DMS114 treated with DMSO at 0.1 percent for 48 hours (cell line): Measurements from ENCODE around the gene TOR1AIP2.
"Not testable (repeated sequence)": the region's sequence is repeated elsewhere in the genome, so short reads cannot be mapped to it uniquely, and the experiment has no call there.

ENCODE experiments used
- DNase-seq: peaks from one replicate; lab custom pipeline; 2025; ENCODE audit not compliant: unreplicated experiment; lab: John Stamatoyannopoulos, UW

The TOR1AIP2 gene

DNA sequence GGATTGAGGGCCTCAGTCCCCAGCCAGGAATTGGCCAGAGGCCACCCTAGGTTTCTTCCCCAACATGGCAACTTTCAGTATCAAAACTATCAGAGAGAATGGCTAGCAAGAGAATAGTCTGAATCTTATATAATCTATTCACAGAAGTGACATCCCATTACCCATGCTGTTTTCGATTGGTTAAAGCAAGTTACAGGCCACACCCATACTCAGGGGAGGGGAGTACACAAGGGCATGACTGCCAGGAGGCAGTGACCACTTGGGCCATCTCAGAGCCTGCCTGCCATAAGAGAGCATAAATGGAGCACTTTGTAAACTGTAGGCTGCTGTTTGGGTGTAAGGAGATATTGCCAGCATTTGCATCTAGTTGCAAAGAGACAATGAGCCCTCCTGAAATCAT lies 69.1 kb downstream of the TOR1AIP2 start:
- no peak for DNase-seq

DNA sequence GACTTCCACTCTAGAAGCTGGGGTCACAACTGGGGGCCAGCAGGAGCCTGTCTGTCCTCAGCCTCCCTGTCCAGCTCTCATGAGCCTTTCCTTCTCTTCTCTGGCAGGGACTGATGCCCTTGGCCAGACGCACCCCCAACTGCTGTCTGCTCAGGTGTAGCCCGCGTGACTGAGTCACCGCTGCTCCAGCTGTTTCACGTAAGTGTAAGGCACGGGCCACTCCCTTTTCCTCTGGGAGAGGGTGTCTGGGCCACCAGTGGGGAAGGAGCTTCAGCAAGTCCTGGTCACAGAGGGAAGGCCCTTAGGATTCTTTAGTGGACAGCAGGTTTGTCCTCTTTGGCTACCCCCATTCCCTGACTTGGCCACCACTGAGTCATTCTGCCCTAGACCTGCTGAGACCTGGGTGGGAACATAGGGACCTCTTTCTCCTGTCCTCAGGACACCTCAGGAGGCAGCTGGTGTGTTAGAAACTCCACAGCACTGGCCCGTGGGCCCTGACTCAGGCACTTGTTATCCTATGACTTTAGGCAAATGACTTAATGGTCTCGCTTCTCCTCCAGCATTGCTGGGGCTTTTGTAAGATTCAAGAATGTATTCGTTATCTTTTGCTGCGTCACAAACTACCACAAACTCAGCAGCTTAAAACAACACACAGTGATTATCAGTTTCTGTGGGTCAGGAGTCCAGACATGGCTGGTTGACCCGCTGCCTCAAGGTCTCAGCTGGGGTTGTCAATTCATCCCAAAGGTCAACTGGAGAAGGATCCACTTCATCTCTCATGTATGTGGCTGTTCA lies 69.7 kb downstream of the TOR1AIP2 start:
- DNase-seq: no peak

DNA sequence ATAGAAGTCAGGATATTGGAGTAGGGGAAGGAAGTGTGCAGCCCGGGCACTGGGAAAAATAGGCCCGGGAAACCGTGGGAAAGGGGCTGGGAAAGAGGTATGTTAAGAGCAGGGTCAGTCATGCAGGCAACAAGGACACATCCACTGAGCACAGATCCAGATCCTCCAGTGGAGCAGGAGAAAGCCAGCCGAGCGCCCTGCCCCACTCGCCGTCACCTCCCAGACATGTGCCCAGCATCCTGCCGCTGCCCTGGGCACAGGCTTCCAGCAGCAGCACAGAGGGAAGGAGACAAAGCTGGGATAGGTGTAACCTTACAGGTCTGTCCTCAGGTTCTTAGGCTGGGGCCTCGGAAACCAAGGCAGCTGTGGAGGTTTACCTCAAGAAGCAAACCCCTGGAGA lies 70.3 kb downstream of the TOR1AIP2 start:
- DNase-seq: no peak

DNA sequence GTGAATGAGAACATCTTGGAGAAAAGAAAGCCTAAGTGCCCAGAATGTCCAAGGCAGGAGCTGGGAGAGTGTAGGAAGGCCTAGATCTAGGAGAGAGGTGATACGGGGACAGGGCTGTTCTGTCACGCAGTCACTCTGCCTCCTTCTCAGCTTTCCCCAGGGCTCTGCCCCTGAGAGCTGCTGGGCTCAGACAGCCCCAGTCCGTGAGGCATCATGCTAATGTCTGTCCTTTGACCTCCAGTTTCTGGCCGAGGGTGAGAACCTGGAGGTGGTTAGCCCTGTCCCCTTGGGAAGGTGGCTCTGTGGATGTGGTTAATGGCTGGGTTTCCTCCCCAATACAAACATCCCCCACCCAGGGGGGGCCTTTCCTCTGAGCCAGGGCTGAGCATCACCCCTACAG lies 71.3 kb downstream of the TOR1AIP2 start:
- DNase-seq: no peak

DNA sequence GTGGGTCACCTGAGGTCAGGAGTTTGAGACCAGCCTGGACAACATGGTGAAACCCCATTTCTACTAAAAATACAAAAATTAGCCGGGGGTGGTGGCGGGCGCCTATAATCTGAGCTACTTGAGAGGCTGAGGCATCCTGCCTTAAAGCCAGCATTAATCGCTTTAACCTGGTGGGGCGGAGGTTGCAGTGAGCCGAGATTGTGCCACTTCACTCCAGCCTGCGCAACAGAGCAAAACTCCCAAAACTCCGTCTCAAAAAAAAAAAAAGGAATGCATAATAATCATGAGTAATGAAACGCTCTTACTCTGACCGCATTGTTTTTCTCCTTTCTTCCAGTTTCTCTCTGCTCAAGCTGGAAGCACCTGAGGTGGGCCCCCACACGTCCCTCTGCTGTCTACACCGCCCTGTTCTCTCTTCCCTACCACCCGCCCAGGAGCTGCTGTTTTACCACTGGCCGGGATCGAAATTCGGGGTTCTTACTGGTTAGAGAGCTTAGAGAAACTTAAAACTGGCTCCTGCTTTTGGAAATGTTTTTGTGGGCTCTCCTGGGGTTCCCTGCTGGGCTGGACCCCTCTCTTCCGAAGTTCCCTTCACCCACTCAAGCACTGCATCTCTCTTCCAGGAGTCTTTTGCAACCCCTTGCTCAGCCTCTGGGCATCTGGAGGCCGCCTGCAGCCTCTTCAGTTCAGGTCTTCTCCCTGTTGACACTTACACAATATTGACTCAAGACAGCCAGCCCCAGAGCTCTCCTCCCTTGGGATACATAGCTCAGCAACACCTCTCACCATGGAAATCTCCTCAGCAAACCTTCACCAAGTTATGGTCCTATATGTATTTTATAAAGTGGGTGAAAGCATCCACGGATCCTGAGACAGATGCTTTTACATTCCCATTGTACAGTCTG lies 72.1 kb downstream of the TOR1AIP2 start:
- DNase-seq: no peak

DNA sequence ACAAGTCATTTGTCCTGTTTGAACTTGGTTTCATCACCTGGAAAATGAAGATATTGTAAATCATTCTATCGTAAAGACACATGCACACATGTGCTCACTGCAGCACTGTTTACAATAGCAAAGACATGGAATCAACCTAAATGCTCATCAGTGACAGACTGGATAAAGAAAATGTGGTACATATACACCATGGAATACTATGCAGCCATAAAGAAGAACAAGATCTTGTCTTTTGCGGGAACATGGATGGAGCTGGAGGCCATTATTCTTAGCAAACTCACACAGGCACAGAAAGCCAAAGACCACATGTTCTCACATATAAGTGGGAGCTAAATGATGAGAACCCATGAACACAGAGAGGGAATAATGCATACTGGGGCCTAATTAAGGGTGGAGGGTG lies 73.2 kb downstream of the TOR1AIP2 start:
- DNase-seq: not testable (repeated sequence)

DNA sequence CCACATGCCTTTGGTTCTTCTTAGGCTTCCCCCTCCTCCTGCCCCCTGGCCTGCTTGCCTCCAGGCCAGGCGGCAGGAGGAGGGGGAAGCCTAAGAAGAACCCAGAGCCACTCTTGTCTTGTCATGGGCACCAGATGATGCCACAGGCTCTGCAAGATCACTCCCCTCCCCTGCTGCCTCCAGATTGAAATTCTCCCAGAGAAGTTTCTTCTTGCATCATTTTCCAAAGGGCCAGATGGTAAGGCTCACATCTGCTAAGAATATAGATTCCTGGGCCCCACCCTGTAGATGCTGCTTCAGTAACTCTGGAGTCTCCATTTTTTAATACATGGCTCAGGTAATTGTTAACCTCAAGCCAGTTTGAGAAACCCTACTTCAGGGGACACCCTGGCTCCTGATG lies 73.7 kb downstream of the TOR1AIP2 start:
- no peak for DNase-seq

DNA sequence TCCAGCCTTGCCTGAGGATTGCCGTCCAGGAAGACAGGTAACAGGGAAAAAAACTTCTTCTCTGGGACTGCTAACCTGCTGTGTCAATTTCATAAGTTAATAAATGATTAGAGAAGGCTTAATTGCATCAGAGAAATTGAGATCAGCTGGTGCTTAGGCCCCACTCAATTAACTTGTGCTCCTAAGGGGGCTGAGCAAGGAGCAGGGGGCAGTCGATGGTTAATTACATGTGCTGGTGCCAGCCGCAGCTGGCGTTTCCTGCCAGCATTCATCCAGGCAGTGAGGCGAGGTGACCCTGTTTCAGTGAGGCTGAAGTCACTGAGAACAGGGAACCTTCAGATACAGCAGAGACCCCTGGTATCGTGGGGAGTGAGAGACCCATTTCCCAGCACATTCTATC lies 74.5 kb downstream of the TOR1AIP2 start:
- no peak for DNase-seq

DNA sequence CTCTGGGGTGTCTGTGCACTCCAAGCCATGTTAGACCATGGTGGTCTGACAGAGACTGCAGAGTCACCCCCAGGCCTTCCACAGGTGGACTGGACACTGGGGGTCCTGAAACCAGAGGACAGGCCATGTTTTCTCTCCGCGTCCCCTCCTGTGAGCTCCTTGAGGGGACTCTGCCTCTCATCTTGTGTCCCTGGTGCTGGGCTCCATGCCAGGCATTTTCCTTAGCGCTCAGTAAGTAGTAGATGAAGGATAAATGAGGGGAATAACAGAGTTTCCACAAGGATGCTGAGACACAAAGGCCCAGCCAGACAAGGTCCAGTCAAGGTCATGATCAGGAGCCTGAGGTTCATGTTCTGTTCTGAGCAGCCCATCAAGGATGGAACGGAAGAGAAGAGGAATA lies 77.1 kb downstream of the TOR1AIP2 start:
- no peak for DNase-seq

DNA sequence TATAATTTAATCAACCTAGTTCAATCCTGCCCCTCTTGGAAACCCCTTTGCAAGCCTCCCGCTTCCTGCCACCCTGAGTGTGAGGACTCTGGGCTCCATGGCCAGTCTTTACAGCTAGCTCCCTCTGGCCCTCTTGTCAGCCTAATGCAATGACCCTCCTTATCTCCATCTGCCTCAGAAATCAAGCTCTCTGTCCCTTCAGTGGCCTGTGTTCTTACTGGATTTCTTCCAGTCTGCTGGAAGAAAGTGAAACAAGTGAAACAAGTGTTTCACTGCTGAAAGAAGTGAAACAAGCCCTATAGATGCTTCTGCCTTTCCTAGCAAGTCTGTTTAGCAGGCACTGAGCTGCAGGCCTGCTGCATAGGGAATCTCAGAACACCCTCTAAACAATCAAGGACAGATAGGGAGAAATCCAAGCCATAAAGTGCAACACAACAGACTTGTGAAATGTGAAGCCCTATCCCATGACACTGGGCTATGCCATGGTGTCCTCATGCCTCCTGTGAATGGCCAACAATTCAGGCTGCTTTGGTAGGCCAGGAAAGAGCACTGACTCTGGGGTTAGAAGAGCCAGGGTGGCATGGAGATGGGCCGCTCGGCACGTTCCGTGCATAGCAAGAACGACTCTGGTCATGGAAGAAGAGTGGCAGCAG lies 78.6 kb downstream of the TOR1AIP2 start:
- DNase-seq: no peak

DNA sequence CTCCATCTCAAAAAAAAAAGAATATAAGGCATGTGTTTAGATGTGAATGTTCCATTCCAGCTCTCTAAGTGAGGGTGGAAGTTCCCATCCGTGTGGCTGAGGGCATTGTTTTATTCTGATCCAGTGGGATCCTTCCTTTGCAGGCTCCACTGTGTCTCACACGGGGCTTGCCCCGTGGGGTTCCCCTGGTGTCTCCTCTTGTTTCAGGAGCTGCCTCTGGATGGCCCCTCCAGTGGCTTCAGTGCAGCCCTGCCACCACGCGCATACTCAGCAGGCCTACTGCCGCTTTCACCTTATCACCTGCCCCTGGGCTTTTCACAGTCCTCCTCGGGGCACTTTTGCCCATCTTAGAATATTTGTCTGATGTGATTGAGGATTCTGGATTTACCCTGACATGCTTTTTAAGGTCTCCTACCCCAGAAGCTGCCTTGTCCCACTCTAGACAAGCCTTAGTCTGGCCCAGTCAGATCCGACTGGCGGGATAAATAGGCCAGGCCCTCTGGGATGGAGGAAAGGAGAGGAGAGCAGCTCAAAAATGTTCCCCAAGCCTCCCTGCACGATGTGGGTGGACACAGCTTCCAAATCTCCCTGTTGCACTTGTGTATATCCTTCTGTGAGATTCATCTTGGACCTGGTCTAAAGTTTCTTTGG lies 79.3 kb downstream of the TOR1AIP2 start:
- DNase-seq: no peak

DNA sequence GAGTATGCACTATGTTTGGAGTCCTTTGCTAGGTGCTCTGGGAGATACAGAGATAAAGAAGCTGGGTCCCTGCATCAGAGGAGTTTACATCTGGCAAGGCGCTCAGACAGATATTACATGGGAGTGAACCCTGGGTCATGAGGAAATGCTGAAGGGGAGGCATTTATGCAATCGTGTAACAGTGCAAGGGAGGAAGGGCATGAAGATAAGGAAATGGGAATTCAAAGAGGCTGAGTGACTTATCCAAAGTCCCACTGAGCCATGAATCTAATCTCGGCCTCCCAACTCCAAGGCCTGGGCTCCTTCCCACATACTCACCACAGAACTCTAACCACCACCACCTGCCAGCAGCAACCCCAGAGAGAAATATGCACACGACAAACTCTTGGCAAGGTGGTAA lies 82.9 kb downstream of the TOR1AIP2 start:
- no peak for DNase-seq

DNA sequence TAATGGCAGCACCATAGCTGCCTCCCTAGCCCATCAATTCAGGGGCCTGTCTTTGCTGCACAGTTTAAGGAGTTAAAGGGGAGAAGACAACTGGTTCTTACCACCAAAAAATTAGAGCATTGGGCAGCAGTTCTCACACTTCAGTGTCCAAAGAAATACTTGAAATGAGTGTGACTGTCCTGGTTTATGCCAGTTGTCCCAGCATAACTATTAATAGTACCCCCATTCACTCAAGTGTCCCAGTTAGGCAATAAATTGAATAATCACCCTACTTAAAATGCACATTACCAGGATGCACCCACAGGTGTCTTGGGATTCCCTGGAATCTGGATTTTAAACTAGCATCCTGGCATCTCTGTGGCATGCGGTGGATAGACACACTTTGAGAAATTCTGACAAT lies 83.5 kb downstream of the TOR1AIP2 start:
- no peak for DNase-seq

DNA sequence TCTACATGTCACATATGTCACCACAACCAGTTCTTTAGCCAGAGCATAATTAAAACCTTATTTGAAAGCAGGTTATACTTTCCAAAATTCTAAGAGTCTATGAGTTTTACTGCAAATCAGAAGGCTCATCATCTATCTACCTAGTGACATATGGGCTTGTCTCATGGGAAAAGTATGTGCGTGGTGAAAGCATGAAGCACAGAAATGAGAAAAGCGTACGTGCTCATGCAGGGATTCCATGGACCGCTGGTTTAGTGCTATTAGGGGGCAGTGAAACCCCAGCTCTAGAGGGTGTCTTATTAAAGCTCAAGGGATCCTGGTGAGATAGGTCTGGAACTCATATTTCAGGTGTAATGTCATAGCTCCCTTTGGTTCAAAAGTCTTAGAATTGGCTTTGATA lies 84.3 kb downstream of the TOR1AIP2 start:
- no peak for DNase-seq
